Calu3 (cell line): ENCODE measurements around the gene SMAGP. TPM values are rescaled to one million over a fixed set of nuclear protein-coding genes. Genes with fewer than 3 reads are reported as not detected.

Experiments used
- BruUV-seq: library from RNA; stranded (reverse); fragments of 400-500 nt; replicated peaks from 2 replicates; lab custom pipeline; 2021; lab: Mats Ljungman, UMichigan
- CTCF ChIA-PET: fragments of 300-600 bp; sonication (Branson Sonifier 250); formaldehyde crosslinking; loops from one replicate; lab custom pipeline; 2022; ENCODE audit warnings: antibody characterized with exemption; lab: Charles Lee
- DNase-seq: peaks from one replicate; pipeline ENCODE4 v3.0.0; 2022
- H3K27ac Mint-ChIP-seq: one replicate; pipeline ENCODE4 v1.8.0; 2022; ENCODE audit warnings: mixed read lengths; ENCODE audit not compliant: unreplicated experiment
- H3K27me3 Mint-ChIP-seq: one replicate; pipeline ENCODE4 v1.8.0; 2022; ENCODE audit warnings: mixed read lengths; ENCODE audit not compliant: unreplicated experiment
- H3K36me3 Mint-ChIP-seq: one replicate; pipeline ENCODE4 v1.8.0; 2022; ENCODE audit warnings: mild to moderate bottlenecking, moderate library complexity, mixed read lengths; ENCODE audit not compliant: insufficient read depth, unreplicated experiment
- H3K4me1 Mint-ChIP-seq: one replicate; pipeline ENCODE4 v1.8.0; 2022; ENCODE audit warnings: mild to moderate bottlenecking, low read depth, mixed read lengths; ENCODE audit not compliant: unreplicated experiment
- H3K4me3 Mint-ChIP-seq: one replicate; pipeline ENCODE4 v1.8.0; 2022; ENCODE audit warnings: mild to moderate bottlenecking, low read depth, moderate library complexity, mixed read lengths; ENCODE audit not compliant: unreplicated experiment
- H3K9me3 Mint-ChIP-seq: one replicate; pipeline ENCODE4 v1.8.0; 2022; ENCODE audit warnings: low read depth, mixed read lengths; ENCODE audit not compliant: unreplicated experiment
- CTCF ChIP-seq: fragments of 200-600 bp; IDR thresholded peaks from one replicate; pipeline ENCODE4 v1.8.0; 2022; ENCODE audit warnings: antibody characterized with exemption; ENCODE audit not compliant: unreplicated experiment
- intact Hi-C: fragments of 100-400 bp; cut with micrococcal nuclease; formaldehyde crosslinking; loops from one replicate; pipeline ENCODE4 v1.10.0; 2022; ENCODE audit not compliant: unreplicated experiment
- total RNA-seq: library from RNA; stranded (reverse); gene quantifications from 2 replicates; pipeline ENCODE4 v1.2.3, GENCODE V29; 2022

SMAGP gene
- total RNA-seq, 1 experiment from 2014 or later, result 60.9 TPM

GRCh38 chr12:51199366-51199945 lies 70.8 kb downstream of the SMAGP start:
- intact Hi-C loops, result no loop called here
- Mint-ChIP-seq H3K9me3 (no peaks in the 10 kb centered on the region), H3K4me1 (no peaks in the 10 kb centered on the region), H3K4me3 (no peak overlapping the region), H3K27ac (no peak overlapping the region), H3K36me3 (no peaks in the 10 kb centered on the region), H3K27me3 (no peaks in the 10 kb centered on the region)
- no peak for DNase-seq
- CTCF ChIA-PET, result no interaction called here
- BruUV-seq, result no TSS peak
- no peak for TF ChIP-seq CTCF

GRCh38 chr12:51198568-51199365 lies 71.4 kb downstream of the SMAGP start:
- Mint-ChIP-seq H3K4me1 (no peaks in the 10 kb centered on the region), H3K9me3 (no peaks in the 10 kb centered on the region), H3K27ac (no peak overlapping the region), H3K36me3 (no peaks in the 10 kb centered on the region), H3K4me3 (no peak overlapping the region), H3K27me3 (no peaks in the 10 kb centered on the region)
- no peak for TF ChIP-seq CTCF
- no peak for DNase-seq
- intact Hi-C loops, result no loop called here
- CTCF ChIA-PET, result no interaction called here
- BruUV-seq, result no TSS peak

- TF ChIP-seq CTCF, result no peak
- CTCF ChIA-PET, result no interaction called here
- H3K4me3 Mint-ChIP-seq, result no peak overlapping the region
- H3K27ac Mint-ChIP-seq, result no peak overlapping the region
- H3K36me3 Mint-ChIP-seq, result no peaks in the 10 kb centered on the region
- intact Hi-C loops, result no loop called here
- no peaks in the 10 kb centered on the region for H3K4me1 Mint-ChIP-seq
- no peaks in the 10 kb centered on the region for H3K27me3 Mint-ChIP-seq
- no peak for DNase-seq
- no peaks in the 10 kb centered on the region for H3K9me3 Mint-ChIP-seq
- BruUV-seq, result no TSS peak
These were observed 72.3 kb downstream of the SMAGP start for GRCh38 chr12:51197736-51198567.

GRCh38 chr12:51196547-51196946 lies 73.7 kb downstream of the SMAGP start:
- intact Hi-C loops, result no loop called here
- TF ChIP-seq CTCF, result no peak
- CTCF ChIA-PET, result no interaction called here
- no peak for DNase-seq
- H3K4me1 Mint-ChIP-seq, result no peaks in the 10 kb centered on the region
- no peaks in the 10 kb centered on the region for H3K27me3 Mint-ChIP-seq
- H3K27ac Mint-ChIP-seq, result no peak overlapping the region
- H3K9me3 Mint-ChIP-seq, result no peaks in the 10 kb centered on the region
- no peak overlapping the region for H3K4me3 Mint-ChIP-seq
- no peaks in the 10 kb centered on the region for H3K36me3 Mint-ChIP-seq
- no TSS peak for BruUV-seq
